Uterus (tissue), 2 donors: ENCODE measurements around the gene DIAPH3.

Experiments used
- CTCF ChIP-seq, 4 experiments: fragments of 200-600 bp in 2 of 4; fragments of 450-650 bp in 2 of 4; sonication (generic) in 2 of 4; IDR thresholded peaks; one replicate each; pipeline ENCODE4 v1.5.1; 2016 to 2019; ENCODE audit warnings: antibody characterized with exemption in 4 of 4, mild to moderate bottlenecking in 2 of 4, moderate library complexity in 1 of 4
- POLR2A ChIP-seq, 2 donors: fragments of 450-650 bp; IDR thresholded peaks; one replicate each; pipeline ENCODE4 v1.6.1; 2016; ENCODE audit warnings: antibody characterized with exemption in 2 of 2, mild to moderate bottlenecking in 1 of 2, moderate library complexity in 1 of 2

GRCh38 chr13:59633290-59633689 lies 530.4 kb downstream of the DIAPH3 start:
- TF ChIP-seq CTCF (IDR thresholded peaks at IDR 0.05): no peak
- no peak for TF ChIP-seq POLR2A (IDR thresholded peaks at IDR 0.05)
